Lower leg skin (tissue), 3 donors: ENCODE data around the gene TRMT6.

Experiments used
- POLR2A ChIP-seq, 2 donors: fragments of 450-650 bp; IDR thresholded peaks; one replicate each; pipeline ENCODE4 v1.6.1; 2016 to 2017; ENCODE audit warnings: antibody characterized with exemption in 2 of 2, mild to moderate bottlenecking in 1 of 2, moderate library complexity in 1 of 2
- TF ChIP-seq, protein P1 (sequence below), 3 donors: fragments of 450-650 bp; IDR thresholded peaks; one replicate each; pipeline ENCODE4 v1.5.1; 2016; ENCODE audit warnings: antibody characterized with exemption in 3 of 3, mild to moderate bottlenecking in 3 of 3, moderate library complexity in 2 of 3

DNA sequence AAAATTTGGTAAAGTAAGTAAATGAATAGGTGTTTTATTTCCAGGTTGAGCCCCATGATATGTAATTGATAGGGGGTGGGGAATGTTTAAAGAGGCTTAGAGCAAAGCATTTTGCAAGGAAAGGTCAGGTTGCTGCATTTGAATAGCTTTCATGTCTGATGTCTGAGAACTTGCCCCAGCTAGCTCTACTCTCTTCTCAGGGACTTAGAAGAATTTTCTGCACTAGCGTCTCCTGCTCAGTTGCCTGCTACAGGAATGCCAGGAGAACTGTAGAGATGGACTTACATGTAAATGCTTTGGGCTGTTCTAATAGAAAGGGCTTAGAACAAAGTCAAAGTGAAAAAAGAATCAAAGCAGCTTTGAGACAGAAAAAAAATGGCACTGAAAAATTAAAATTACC lies 35.5 kb downstream of the TRMT6 start:
- TF ChIP-seq, protein P1, sequence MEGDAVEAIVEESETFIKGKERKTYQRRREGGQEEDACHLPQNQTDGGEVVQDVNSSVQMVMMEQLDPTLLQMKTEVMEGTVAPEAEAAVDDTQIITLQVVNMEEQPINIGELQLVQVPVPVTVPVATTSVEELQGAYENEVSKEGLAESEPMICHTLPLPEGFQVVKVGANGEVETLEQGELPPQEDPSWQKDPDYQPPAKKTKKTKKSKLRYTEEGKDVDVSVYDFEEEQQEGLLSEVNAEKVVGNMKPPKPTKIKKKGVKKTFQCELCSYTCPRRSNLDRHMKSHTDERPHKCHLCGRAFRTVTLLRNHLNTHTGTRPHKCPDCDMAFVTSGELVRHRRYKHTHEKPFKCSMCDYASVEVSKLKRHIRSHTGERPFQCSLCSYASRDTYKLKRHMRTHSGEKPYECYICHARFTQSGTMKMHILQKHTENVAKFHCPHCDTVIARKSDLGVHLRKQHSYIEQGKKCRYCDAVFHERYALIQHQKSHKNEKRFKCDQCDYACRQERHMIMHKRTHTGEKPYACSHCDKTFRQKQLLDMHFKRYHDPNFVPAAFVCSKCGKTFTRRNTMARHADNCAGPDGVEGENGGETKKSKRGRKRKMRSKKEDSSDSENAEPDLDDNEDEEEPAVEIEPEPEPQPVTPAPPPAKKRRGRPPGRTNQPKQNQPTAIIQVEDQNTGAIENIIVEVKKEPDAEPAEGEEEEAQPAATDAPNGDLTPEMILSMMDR (IDR thresholded peaks at IDR 0.05) = no peak
- TF ChIP-seq POLR2A (IDR thresholded peaks at IDR 0.05) = no peak
